ENCODE results near the gene DSC3.

DNA sequence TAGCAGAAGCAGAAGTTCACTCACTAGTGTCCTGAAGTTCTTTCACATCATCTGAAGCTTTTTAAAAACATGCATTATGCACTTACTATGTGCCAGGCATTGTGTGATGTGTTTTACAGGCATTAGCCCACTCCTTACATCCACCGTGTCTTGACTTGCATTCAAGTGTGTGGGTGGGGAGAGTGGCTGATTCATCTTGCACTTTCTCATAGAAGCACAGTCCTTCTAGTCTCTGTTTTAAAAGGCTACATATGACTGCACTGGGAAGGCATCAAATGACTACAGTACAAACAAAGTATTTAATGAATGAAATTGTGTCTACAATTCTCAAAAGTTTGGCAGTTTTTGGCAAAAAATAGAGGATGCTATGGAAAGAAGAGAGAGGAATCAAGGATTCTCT lies 21.6 kb upstream of the DSC3 start:
- TF ChIP-seq, protein P1, sequence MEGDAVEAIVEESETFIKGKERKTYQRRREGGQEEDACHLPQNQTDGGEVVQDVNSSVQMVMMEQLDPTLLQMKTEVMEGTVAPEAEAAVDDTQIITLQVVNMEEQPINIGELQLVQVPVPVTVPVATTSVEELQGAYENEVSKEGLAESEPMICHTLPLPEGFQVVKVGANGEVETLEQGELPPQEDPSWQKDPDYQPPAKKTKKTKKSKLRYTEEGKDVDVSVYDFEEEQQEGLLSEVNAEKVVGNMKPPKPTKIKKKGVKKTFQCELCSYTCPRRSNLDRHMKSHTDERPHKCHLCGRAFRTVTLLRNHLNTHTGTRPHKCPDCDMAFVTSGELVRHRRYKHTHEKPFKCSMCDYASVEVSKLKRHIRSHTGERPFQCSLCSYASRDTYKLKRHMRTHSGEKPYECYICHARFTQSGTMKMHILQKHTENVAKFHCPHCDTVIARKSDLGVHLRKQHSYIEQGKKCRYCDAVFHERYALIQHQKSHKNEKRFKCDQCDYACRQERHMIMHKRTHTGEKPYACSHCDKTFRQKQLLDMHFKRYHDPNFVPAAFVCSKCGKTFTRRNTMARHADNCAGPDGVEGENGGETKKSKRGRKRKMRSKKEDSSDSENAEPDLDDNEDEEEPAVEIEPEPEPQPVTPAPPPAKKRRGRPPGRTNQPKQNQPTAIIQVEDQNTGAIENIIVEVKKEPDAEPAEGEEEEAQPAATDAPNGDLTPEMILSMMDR (IDR thresholded peaks at IDR 0.05; ENCODE audit: poor library complexity) = no peak
- TF ChIP-seq EZH2 (IDR thresholded peaks at IDR 0.05; ENCODE audit: borderline replicate concordance) (no peak), EZH2phosphoT487 (IDR thresholded peaks at IDR 0.05; ENCODE audit: low read depth, severe bottlenecking, unreplicated experiment) (no peak)

All from hepatocyte (in vitro differentiated cells).